GM19239 (cell line): Measurements from ENCODE around the gene WFIKKN2.
"Not testable (repeated sequence)": the region's sequence is repeated elsewhere in the genome, so short reads cannot be mapped to it uniquely, and the experiment has no call there.

Experiments used
- DNase-seq: peaks from one replicate; pipeline ENCODE4 v3.0.0; 2011; ENCODE audit warnings: low spot score; ENCODE audit not compliant: insufficient read length
- FAIRE-seq: peaks from 2 replicates; lab custom pipeline; 2011; peaks lifted over from hg19 to GRCh38; lab: Jason Lieb, UNC

The WFIKKN2 gene

DNA sequence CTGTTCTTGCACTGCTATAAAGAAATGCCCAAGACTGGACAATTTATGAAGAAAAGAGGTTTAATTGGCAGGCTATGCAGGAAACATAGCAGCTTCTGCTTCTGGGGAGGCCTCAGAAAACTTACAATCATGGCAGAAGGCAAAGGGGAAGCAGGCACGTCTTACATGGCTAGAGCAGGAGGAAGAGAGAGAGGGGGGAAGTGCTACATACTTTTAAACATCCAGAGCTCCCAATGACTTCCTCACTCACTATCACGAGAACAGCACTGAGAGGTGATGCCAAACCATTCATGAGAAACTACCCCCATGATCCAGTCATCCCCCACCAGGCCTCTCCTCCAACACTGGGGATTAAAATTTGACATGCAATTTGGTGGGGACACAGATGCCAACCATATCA, 13.3 kb downstream of the WFIKKN2 start:
- no peak for FAIRE-seq
- DNase-seq, result no peak

- FAIRE-seq, result no peak
- DNase-seq, result no peak
Measured at GRCh38 chr17:50850640-50851039, 15.3 kb downstream of the WFIKKN2 start.

DNA sequence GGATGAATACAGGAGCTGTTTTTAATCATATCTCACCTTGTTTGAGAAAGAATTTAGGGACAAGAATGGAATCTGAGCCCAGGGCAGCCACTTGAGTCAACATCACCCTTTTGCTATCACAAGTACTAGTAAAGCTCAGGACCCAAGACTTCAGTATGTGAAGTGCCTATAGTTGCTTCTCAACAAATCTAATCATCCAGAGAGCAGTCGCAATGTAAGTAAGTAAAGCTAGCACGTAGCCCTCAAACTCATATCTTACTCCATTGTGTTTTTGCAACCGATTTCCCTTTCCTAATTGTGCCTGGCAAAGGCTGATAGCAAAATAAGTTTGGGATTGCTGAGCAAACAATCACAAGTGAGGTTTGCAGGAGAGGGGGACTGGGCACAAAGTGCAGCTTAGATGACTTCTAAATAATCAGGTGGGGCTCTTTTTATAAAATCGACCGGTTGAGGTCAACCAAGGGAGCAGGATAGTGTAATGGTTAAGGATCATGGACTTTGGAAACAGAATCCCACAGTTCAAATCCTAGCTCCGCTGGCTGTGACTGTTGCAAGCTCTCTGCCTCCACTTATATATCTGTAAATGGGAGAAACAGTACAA, 17.7 kb downstream of the WFIKKN2 start:
- FAIRE-seq, result no peak
- no peak for DNase-seq

DNA sequence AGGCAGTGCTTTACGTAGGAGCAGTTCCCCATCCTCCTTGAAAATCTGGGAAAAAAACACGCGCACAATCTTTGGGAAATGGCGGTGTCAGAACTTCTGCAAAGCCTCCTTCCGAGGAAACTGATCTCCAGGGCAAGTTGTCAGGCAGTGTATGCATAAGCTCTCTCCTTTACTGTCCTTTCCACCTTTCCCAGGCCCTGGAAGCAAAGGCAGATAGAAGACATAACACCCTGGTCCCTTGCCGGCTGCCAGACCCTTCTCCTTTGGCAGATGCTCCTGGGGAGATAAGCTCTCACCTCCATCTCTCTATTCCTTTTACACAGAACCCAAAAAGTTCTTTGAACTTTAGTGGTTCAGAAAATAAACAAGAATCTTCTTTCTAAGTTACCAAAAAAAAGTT, 18.4 kb downstream of the WFIKKN2 start:
- DNase-seq, result no peak
- no peak for FAIRE-seq

DNA sequence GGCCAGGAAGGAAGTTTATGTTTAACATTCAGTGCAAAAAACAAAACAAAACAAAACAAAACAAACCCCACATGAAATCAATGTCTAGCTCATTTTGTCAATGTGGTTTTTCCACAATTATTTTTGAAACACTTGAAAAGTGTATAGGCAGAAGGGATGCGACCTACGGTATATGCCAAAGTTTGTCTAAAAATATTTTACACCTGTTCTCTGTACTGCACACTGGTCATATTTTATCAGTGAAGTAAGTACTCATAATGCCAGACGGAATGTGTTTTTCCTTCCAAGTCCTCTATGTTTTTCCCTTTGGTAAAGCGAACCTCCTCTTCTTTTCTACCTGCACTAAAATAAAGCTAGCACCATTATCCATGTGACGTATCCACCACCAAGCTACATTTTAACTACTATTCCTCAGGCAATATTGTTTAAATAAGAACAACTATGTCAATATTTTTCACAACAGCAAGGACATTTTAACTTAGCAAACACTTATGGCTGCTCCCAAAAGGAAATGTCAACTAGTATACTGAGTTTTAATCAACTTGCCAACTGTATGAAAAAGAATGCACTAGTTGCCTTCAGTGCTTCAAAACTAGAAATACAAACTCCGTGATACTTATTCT, 20.4 kb downstream of the WFIKKN2 start:
- DNase-seq, result no peak
- no peak for FAIRE-seq

DNA sequence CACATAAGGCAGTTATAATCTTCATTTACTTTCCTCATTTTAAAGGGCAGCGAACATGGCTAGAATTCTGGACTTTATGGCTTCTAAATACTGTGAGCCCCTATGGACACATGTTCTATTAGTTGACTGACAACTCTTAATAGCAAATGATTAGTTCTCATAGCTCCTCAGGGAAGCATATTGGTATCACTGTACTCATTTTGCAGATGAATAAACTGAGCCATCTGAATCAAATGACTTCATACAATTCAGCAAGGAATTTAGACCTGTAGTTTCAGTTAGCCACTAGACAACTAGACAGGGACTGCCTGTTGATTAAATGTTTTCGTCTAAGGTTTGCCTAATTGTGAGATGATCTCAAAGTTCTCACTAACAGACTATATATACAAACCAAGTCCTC, 21.0 kb downstream of the WFIKKN2 start:
- no peak for FAIRE-seq
- DNase-seq, result no peak

GRCh38 chr17:50858486-50859225, 23.3 kb downstream of the WFIKKN2 start:
- DNase-seq (no peak), FAIRE-seq (no peak)

DNA sequence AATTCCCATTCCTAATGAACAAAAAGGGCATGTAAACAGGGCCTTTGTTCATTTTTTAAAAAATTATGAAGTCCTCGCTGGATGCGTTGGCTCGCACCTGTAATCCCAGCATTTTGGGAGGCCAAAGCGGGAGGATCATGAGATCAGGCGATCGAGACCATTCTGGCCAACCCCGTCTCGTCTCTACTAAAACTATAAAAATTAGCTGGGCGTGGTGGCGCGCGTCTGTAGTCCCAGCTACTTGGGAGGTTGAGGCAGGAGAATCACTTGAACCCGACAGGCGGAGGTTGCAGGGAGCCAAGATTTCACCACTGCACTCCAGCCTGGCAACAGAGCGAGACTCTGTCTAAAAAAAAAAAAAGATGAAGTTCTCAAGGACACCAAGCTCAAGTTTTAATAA, 24.3 kb downstream of the WFIKKN2 start:
- DNase-seq, result not testable (repeated sequence)

DNA sequence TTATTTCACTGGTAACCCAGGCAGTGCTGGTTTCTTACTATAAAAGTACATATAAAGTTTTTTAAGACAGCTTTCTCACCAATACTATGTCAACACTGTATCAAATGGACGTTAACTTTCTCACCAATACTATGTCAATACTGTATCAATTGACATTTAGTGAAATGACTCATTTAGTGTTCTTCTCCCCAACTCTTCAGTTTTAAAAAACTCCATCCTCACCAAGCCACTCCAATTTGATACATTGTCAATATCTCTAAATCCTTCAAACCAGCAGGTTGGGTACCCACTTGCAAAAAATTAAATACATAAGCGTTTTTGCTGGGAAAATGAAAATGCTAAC, 25.9 kb downstream of the WFIKKN2 start:
- FAIRE-seq (no peak), DNase-seq (no peak)

More for the DNA sequence above, 24.3 kb downstream of the WFIKKN2 start:
- not testable (repeated sequence) for FAIRE-seq

- no peak for FAIRE-seq
- no peak for DNase-seq
Measured at GRCh38 chr17:50861822-50862528, 26.6 kb downstream of the WFIKKN2 start.

- FAIRE-seq (peak; percentile 65), DNase-seq (no peak)
Measured at GRCh38 chr17:50863221-50863843, 27.9 kb downstream of the WFIKKN2 start.

DNA sequence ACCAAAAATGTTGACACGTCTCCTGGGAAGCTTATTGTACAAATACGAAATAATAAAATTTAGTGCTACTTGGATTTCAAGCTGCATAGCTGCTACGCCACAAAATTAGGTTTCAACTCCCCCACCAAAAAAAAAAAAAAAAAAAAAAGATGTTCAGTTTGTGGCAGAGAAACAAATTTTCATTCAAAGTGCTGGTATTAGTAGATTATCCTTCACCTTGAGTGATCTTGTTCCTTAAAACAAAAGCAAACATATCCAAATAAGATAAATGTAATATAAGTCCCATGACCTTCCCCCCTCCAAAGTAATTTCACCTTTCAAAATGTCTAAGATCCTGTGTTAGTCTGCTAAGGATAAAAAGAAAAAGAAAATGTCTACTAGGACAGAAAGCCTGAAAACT, 28.5 kb downstream of the WFIKKN2 start:
- DNase-seq (no peak), FAIRE-seq (no peak)

- DNase-seq (no peak), FAIRE-seq (no peak)
Measured at GRCh38 chr17:50864747-50865059, 29.3 kb downstream of the WFIKKN2 start.

- DNase-seq (no peak), FAIRE-seq (peak; percentile 42)
Measured at GRCh38 chr17:50865060-50865867, 29.9 kb downstream of the WFIKKN2 start.

DNA sequence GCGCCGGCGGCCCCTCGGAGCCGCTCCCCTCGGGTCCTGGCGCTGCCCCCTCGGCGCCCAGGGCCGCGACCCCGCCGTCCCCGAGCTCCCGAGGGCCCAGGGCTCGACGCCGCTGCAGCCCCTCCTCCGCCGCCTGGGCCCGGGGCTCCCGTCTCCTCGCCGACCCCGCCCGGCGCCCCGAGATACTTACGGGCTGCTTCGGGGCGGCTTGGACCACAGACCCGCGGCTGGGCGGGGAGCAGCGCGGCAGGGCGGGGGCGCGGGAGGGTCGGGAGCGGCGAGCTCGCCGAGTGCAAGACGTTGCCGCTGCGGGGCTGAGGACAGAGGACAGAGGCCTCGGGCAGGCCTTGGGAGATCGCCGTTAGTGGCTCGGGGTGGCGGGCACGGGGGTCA, 30.5 kb downstream of the WFIKKN2 start:
- no peak for DNase-seq
- no peak for FAIRE-seq

GRCh38 chr17:50866261-50866949, 31.0 kb downstream of the WFIKKN2 start, which contains the start of gene TOB1:
TSS of gene TOB1 (minus strand) at chr17:50866354. CDS start at chr17:50864017, 2,337 bp downstream.
- peak; percentile 84 for FAIRE-seq
- peak; percentile 79 for DNase-seq

DNA sequence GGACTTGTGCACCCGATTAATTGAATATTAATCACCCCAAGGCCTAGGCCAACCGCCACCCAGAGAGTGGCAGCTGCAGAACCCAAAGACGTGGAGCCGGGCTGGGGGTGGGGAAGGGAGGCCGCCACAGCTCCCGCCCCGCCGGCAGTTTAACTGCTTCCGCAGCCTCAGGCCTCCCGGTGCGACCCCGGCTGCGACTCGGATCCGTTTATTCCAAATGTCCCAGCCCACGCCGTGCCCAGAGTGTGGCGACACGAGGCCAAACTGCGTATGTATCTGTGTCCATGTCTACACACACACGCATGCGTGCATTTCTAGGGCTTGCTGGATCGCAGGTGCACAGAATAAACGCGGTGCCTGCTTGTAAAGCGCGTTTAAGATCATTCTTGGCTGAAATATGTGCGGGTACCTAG, 31.6 kb downstream of the WFIKKN2 start:
- FAIRE-seq, result no peak
- no peak for DNase-seq

- FAIRE-seq, result peak; percentile 84
- DNase-seq, result no peak
Measured at GRCh38 chr17:50867363-50868139, 32.2 kb downstream of the WFIKKN2 start.

DNA sequence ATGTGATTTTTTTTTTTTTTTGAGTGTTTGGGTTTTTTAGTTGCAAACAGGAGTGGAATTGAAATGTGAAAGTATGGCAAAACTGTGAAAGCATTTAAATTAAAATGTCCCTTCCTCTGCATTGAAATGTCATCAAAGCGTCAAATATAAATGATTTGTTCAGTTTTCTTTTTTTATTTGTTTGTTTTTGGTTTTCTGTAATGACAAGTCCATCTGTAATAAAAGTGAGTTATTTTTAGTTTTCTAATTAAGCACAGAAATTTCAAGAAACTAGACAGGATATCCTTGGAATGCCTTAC, 32.7 kb downstream of the WFIKKN2 start:
- no peak for DNase-seq
- FAIRE-seq, result no peak
